Endothelial cell of umbilical vein (primary cell): Measurements from ENCODE around the gene PEAK3. TPM values are rescaled to one million over a fixed set of nuclear protein-coding genes. Genes with fewer than 3 reads are reported as not detected.

Source experiments
- BruUV-seq: library from RNA; stranded (reverse); fragments of 400-500 nt; replicated peaks from 2 replicates; lab custom pipeline; 2021; lab: Mats Ljungman, UMichigan
- CTCF ChIA-PET: fragments of 300-600, 350-600 bp; sonication (Branson Sonifier 250); formaldehyde crosslinking; loops from one replicate; lab custom pipeline; 2021; ENCODE audit warnings: antibody characterized with exemption, inconsistent platforms; lab: Charles Lee
- POLR2A ChIA-PET: fragments of 300-600, 350-600 bp; sonication (Branson Sonifier 250); formaldehyde crosslinking; loops from one replicate; lab custom pipeline; 2021; ENCODE audit warnings: antibody characterized with exemption, inconsistent platforms; lab: Charles Lee
- DNase-seq: peaks from one replicate; pipeline ENCODE4 v3.0.0-alpha.2; 2011; ENCODE audit warnings: low read depth, low spot score
- FAIRE-seq: peaks from 2 replicates; lab custom pipeline; 2011; peaks lifted over from hg19 to GRCh38; lab: Jason Lieb, UNC
- H2AFZ ChIP-seq: 2 replicates; pipeline ENCODE4 v1.6.0; 2012; ENCODE audit warnings: low read depth, low read length, control low read depth, inconsistent platforms
- H3K27ac ChIP-seq: 2 replicates; pipeline ENCODE4 v1.5.1; 2011; ENCODE audit warnings: low read depth, mild to moderate bottlenecking, control low read depth, low read length, moderate library complexity; ENCODE audit not compliant: insufficient read depth
- H3K27me3 ChIP-seq, 2 experiments: 2 replicates each; pipeline versions ENCODE4 v1.6.0 to v1.6.1; 2011; ENCODE audit warnings: low read length in 2 of 2, mixed read lengths in 1 of 2; ENCODE audit not compliant: control insufficient read depth in 2 of 2, insufficient read depth in 2 of 2
- H3K36me3 ChIP-seq, 2 experiments: 2 replicates in 1 of 2; 3 replicates in 1 of 2; pipeline ENCODE4 v1.5.1; 2011; ENCODE audit warnings: low read length in 2 of 2, mild to moderate bottlenecking in 1 of 2, moderate library complexity in 1 of 2; ENCODE audit not compliant: control insufficient read depth in 2 of 2, insufficient read depth in 2 of 2; ENCODE audit errors: extremely low read depth in 1 of 2
- H3K4me1 ChIP-seq: 3 replicates; pipeline ENCODE4 v1.5.1; 2011; ENCODE audit warnings: mild to moderate bottlenecking, low read length; ENCODE audit not compliant: control insufficient read depth, insufficient read depth; ENCODE audit errors: extremely low read depth
- H3K4me2 ChIP-seq: 2 replicates; pipeline ENCODE4 v1.6.1; 2011; ENCODE audit warnings: low read length, control low read depth, mixed read lengths; ENCODE audit not compliant: insufficient read depth
- H3K4me3 ChIP-seq, 3 experiments: fragments of 200-600 bp in 1 of 3; sonication (generic), shearing (Covaris generic) in 1 of 3; replicated peaks in 1 of 3; 2 replicates each; pipeline ENCODE4 v1.5.1; 2011 to 2016; ENCODE audit warnings: control low read depth in 3 of 3, low read length in 3 of 3, mild to moderate bottlenecking in 2 of 3, inconsistent platforms in 1 of 3, low read depth in 1 of 3, moderate library complexity in 1 of 3; ENCODE audit not compliant: insufficient read depth in 1 of 3
- H3K79me2 ChIP-seq: 2 replicates; pipeline ENCODE4 v1.6.0; 2012; ENCODE audit warnings: low read length, inconsistent platforms; ENCODE audit not compliant: control insufficient read depth, insufficient read depth
- H3K9ac ChIP-seq: replicated peaks from 2 replicates; pipeline ENCODE3; 2011; ENCODE audit warnings: low read length, control low read depth; ENCODE audit not compliant: insufficient read depth; ENCODE audit errors: extremely low read depth
- H3K9me1 ChIP-seq: replicated peaks from 3 replicates; pipeline ENCODE4 v1.6.0; 2011; ENCODE audit warnings: mild to moderate bottlenecking, low read length; ENCODE audit not compliant: control insufficient read depth, insufficient read depth; ENCODE audit errors: extremely low read depth
- H3K9me3 ChIP-seq: replicated peaks from 2 replicates; pipeline ENCODE4 v1.5.1; 2012; ENCODE audit warnings: low read length, inconsistent platforms; ENCODE audit not compliant: control insufficient read depth, insufficient read depth
- H4K20me1 ChIP-seq: replicated peaks from 2 replicates; pipeline ENCODE3; 2011; ENCODE audit warnings: mild to moderate bottlenecking, low read length; ENCODE audit not compliant: control insufficient read depth, insufficient read depth; ENCODE audit errors: extremely low read depth
- EZH2 ChIP-seq: IDR thresholded peaks from 2 replicates; pipeline ENCODE4 v1.6.1; 2012; ENCODE audit warnings: borderline replicate concordance, low read depth, mild to moderate bottlenecking, moderate library complexity, low read length, inconsistent platforms; ENCODE audit not compliant: severe bottlenecking
- FOS ChIP-seq: IDR thresholded peaks from 2 replicates; pipeline ENCODE4 v1.6.1; 2011; ENCODE audit warnings: mild to moderate bottlenecking, low read length, moderate library complexity, borderline replicate concordance; ENCODE audit not compliant: insufficient read depth
- GATA2 ChIP-seq: IDR thresholded peaks from 2 replicates; pipeline ENCODE4 v1.7.0; 2011; ENCODE audit warnings: low read depth, mild to moderate bottlenecking, moderate library complexity, mixed read lengths, low read length; ENCODE audit not compliant: insufficient read length, insufficient read depth
- JUN ChIP-seq: IDR thresholded peaks from 2 replicates; pipeline ENCODE4 v1.6.1; 2011; ENCODE audit warnings: borderline replicate concordance, low read depth; ENCODE audit not compliant: insufficient read length, insufficient read depth
- MYC ChIP-seq: IDR thresholded peaks from one replicate; pipeline ENCODE4 v1.6.1; 2011; ENCODE audit warnings: mild to moderate bottlenecking, low read depth, low read length
- POLR2A ChIP-seq: IDR thresholded peaks from 2 replicates; pipeline ENCODE4 v1.6.1; 2012; ENCODE audit warnings: low read depth, mild to moderate bottlenecking, control low read depth, low read length
- POLR2AphosphoS5 ChIP-seq: IDR thresholded peaks from 2 replicates; pipeline ENCODE4 v1.6.1; 2012; ENCODE audit warnings: low read depth, mild to moderate bottlenecking, control low read depth, low read length, moderate library complexity; ENCODE audit not compliant: insufficient read depth
- dilution Hi-C: fragments of 300-500 bp; cut with MboI; formaldehyde crosslinking; loops from one replicate; pipeline ENCODE4 v1.15.0; 2019; ENCODE audit warnings: low sequenced_read_pairs; ENCODE audit not compliant: extremely low pct_ligation_motif_present
- intact Hi-C: fragments of 100-400 bp; cut with micrococcal nuclease; formaldehyde crosslinking; loops from one replicate; pipeline ENCODE4 v1.10.0; 2022
- polyA plus RNA-seq, 4 experiments: library from polyadenylated mRNA; depleted of rRNA in 3 of 4; stranded (reverse) in 3 of 4; unstranded in 1 of 4; fragments of >200 nt; gene quantifications; 2 replicates each; pipeline versions ENCODE4 v1.2.1 to v1.2.3, GENCODE V29; 2011 to 2012; ENCODE audit warnings: missing spikeins in 1 of 4
- total RNA-seq: library from RNA; stranded (reverse); gene quantifications from 2 replicates; pipeline ENCODE4 v1.2.3, GENCODE V29; 2021
- TF ChIP-seq, protein P1 (sequence below): IDR thresholded peaks from 2 replicates; pipeline ENCODE4 v1.6.1; 2011; ENCODE audit not compliant: insufficient read depth, insufficient read length
- TF ChIP-seq, protein P2 (sequence below), 2 donors: IDR thresholded peaks; 1 replicate in 1 of 2; 2 replicates in 1 of 2; pipeline ENCODE4 v1.5.1; 2011; ENCODE audit warnings: low read length in 2 of 2, mild to moderate bottlenecking in 2 of 2, moderate library complexity in 2 of 2, control low read depth in 1 of 2, inconsistent platforms in 1 of 2, low read depth in 1 of 2; ENCODE audit not compliant: insufficient read depth in 1 of 2; ENCODE audit errors: extremely low read depth in 1 of 2

The PEAK3 gene
- total and polyA plus RNA-seq, 2 donors (not counting 3 experiments of a cell fraction or from before 2014, with no cell fraction given), result 0.03 TPM; not detected in 1

DNA sequence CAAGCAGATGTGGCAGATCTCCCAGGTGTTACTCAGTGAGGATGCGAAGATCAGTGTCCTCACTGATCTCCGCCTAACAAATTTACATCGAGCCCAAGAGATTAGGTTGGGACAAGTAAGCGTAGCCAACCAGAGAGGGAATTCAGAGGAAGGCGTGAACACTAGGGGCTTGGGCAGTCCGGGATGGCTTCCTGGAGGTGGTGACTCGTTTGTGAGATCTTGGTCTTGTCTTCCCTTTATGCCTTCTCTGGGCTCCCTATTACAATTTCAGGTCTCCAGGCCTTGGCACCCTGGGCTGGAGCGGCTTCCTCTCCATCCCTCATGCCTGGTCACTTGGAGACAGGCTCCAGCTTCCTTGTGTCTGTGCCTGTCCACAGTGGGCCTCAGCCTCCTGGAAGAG, 39.2 kb downstream of the PEAK3 start:
- POLR2A ChIA-PET, result no interaction called here
- no peaks in the 10 kb centered on the region for H3K9me1 ChIP-seq
- intact Hi-C loops, result no loop called here
- H3K36me3 ChIP-seq, result peaks cover 25 to 46% of the 10 kb centered on the region in 2 experiments
- DNase-seq, result no peak
- no peak overlapping the region for H3K9ac ChIP-seq
- H3K4me3 ChIP-seq, result no peak overlapping the region
- CTCF ChIA-PET, result interaction anchor here (0.9 kb wide), 1 partner anchor 19 kb away, joined by 3 read pairs; no protein-coding TSS in a partner anchor
- no peak overlapping the region for H2AFZ ChIP-seq
- H3K27ac ChIP-seq, result no peak overlapping the region
- no peak overlapping the region for H3K4me2 ChIP-seq
- TF ChIP-seq JUN, result no peak
- no peak for TF ChIP-seq GATA2
- no peak for TF ChIP-seq EZH2
- TF ChIP-seq, protein P1, sequence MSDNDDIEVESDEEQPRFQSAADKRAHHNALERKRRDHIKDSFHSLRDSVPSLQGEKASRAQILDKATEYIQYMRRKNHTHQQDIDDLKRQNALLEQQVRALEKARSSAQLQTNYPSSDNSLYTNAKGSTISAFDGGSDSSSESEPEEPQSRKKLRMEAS, result no peak
- no peak for TF ChIP-seq MYC
- no peak for TF ChIP-seq POLR2A
- TF ChIP-seq, protein P2, sequence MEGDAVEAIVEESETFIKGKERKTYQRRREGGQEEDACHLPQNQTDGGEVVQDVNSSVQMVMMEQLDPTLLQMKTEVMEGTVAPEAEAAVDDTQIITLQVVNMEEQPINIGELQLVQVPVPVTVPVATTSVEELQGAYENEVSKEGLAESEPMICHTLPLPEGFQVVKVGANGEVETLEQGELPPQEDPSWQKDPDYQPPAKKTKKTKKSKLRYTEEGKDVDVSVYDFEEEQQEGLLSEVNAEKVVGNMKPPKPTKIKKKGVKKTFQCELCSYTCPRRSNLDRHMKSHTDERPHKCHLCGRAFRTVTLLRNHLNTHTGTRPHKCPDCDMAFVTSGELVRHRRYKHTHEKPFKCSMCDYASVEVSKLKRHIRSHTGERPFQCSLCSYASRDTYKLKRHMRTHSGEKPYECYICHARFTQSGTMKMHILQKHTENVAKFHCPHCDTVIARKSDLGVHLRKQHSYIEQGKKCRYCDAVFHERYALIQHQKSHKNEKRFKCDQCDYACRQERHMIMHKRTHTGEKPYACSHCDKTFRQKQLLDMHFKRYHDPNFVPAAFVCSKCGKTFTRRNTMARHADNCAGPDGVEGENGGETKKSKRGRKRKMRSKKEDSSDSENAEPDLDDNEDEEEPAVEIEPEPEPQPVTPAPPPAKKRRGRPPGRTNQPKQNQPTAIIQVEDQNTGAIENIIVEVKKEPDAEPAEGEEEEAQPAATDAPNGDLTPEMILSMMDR (IDR thresholded peaks at IDR 0.05; ENCODE audit: extremely low read depth in 1 of 2, insufficient read depth in 1 of 2, low read depth in 1 of 2, low read length in 2 of 2), result no peak
- no peak for TF ChIP-seq POLR2AphosphoS5
- no peak for TF ChIP-seq FOS
- H3K27me3 ChIP-seq, result no peaks in the 10 kb centered on the region
- H3K4me1 ChIP-seq, result peaks cover 42% of the 10 kb centered on the region
- peaks cover 59% of the 10 kb centered on the region for H3K79me2 ChIP-seq
- dilution Hi-C loops, result no loop called here
- H3K9me3 ChIP-seq, result no peaks in the 10 kb centered on the region
- FAIRE-seq, result no peak
- no TSS peak for BruUV-seq
- H4K20me1 ChIP-seq, result no peaks in the 10 kb centered on the region
